ENCODE measurements around the gene DPH7.

The DPH7 gene

DNA sequence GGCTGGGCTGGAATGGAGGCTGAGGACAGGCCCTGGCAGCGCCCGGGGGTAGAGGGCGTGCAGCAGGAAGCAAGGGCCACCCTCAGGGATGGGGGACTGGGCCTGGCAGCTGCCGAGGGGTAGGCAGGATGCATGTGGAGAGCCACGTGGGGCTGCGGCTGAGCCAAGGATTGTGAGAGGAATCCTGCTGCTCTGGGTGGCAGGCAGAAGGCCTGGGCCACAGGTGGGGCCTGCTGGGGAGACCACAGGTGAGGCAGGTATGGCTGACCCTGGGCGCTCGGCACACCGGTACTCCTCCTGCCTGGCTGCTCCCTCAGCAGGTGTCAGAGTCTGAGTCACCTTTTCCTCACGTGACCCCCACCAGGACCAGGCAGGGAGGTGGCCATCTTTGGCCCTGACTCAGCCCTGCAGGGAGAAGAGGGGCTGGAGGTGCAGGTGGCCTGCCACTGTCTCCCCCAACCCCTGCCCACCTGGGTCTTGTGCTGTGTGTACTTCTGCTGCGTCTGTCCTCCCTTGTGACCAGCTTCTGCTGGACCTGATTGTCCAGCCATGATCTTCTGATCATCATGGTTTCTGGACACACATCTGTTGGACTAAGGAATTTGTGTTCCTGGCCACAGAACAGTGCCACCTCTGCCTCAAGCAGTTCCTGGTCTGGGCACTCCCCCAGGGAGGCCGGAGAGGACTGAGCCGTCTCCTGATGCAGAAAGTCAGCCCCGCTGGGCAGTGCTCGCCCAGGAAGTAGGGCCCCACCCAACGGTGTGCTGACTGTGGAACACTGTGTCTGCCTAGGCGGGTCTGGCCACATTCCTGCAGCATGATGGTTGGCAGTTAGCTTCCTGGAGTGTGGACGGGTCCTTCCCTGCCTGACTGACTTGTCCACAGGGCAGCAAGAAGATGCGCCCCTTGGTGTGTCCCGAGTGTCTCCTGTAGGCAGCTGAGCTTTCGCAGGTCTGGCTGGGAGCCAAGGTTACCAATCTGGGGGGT lies 33.2 kb upstream of the DPH7 start:
- TF ChIP-seq, protein P1, sequence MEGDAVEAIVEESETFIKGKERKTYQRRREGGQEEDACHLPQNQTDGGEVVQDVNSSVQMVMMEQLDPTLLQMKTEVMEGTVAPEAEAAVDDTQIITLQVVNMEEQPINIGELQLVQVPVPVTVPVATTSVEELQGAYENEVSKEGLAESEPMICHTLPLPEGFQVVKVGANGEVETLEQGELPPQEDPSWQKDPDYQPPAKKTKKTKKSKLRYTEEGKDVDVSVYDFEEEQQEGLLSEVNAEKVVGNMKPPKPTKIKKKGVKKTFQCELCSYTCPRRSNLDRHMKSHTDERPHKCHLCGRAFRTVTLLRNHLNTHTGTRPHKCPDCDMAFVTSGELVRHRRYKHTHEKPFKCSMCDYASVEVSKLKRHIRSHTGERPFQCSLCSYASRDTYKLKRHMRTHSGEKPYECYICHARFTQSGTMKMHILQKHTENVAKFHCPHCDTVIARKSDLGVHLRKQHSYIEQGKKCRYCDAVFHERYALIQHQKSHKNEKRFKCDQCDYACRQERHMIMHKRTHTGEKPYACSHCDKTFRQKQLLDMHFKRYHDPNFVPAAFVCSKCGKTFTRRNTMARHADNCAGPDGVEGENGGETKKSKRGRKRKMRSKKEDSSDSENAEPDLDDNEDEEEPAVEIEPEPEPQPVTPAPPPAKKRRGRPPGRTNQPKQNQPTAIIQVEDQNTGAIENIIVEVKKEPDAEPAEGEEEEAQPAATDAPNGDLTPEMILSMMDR (IDR thresholded peaks at IDR 0.05; ENCODE audit: low read depth, low read length) = no peak
- no peak for DNase-seq (ENCODE audit: extremely low read depth, low read depth)

GRCh38 chr9:137610944-137611343 lies 32.2 kb upstream of the DPH7 start:
- TF ChIP-seq, protein P1 (IDR thresholded peaks at IDR 0.05; ENCODE audit: low read depth, low read length) = no peak

GRCh38 chr9:137607141-137607857 lies 28.6 kb upstream of the DPH7 start:
- no peak for DNase-seq (ENCODE audit: extremely low read depth, low read depth)
- TF ChIP-seq, protein P1 (IDR thresholded peaks at IDR 0.05; ENCODE audit: low read depth, low read length) = no peak

More at GRCh38 chr9:137610944-137611343, 32.2 kb upstream of the DPH7 start:
- no peak for DNase-seq (ENCODE audit: extremely low read depth, low read depth)

GRCh38 chr9:137606734-137607138 lies 28.0 kb upstream of the DPH7 start:
- TF ChIP-seq, protein P1 (IDR thresholded peaks at IDR 0.05; ENCODE audit: low read depth, low read length) = no peak
- no peak for DNase-seq (ENCODE audit: extremely low read depth, low read depth)

GRCh38 chr9:137606005-137606621 lies 27.4 kb upstream of the DPH7 start:
- DNase-seq (ENCODE audit: extremely low read depth, low read depth) = no peak
- TF ChIP-seq, protein P1 (IDR thresholded peaks at IDR 0.05; ENCODE audit: low read depth, low read length) = no peak

DNA sequence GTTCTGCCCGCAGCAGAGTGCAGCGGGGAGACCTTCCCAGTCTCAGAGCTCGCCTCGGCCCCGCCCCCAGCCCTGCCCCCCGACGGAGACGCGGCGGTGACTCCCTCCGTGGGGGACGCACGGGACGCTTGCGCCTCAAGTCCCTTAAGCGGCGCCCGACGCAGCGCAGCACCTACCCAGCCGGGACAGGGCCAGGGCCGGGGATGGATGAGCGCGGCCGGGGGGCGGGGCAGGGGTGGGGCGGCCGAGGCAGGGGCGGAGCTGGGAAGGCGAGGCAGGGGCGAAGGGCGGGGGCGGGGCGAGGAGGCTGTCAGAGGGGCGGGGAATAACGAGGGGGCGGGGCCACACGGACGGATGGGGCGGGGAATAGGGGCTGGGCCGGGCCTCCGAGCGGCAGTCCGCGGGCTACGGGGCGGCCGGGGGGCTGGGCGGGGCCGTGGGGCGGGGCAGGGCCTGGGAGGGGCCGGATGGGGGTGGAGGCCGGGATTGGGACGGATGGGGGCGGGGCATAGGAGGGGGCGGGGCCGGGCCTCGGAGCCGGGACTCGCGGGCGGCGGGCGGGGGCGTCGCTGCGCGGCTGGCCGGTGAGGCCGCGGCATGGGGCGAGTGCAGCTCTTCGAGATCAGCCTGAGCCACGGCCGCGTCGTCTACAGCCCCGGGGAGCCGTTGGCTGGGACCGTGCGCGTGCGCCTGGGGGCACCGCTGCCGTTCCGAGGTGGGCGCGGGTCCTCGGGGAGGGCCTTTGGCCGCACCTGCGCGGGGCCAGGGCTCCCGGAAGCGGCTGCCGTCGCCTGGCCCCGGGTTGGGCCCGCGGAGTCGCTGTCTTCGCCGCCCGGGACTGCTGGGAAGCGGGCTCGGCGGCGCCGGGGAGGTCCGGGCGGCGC lies 26.6 kb upstream of the DPH7 start, which contains the start of gene ARRDC1:
ARRDC1 (plus strand) TSS at position 566 of the 884 bp plus-strand sequence; CDS start at position 598, 32 bp downstream.
- DNase-seq (ENCODE audit: extremely low read depth, low read depth) = peak; percentile 80
- TF ChIP-seq, protein P1 (IDR thresholded peaks at IDR 0.05; ENCODE audit: low read depth, low read length) = no peak
